OCI-LY3 (cell line): ENCODE measurements around the gene GFRA1.

ENCODE experiments used
- EZH2phosphoT487 ChIP-seq: fragments of 200-600 bp; shearing (Covaris generic); IDR thresholded peaks from 2 replicates; pipeline ENCODE4 v1.6.1; 2018; ENCODE audit warnings: antibody characterized with exemption, mixed run types, low read depth
- TF ChIP-seq, protein P1 (sequence below): fragments of 200-600, 300-600 bp; sonication (generic); IDR thresholded peaks from 2 replicates; pipeline ENCODE4 v1.5.1; 2014; ENCODE audit warnings: antibody characterized with exemption, low read length, low read depth

DNA sequence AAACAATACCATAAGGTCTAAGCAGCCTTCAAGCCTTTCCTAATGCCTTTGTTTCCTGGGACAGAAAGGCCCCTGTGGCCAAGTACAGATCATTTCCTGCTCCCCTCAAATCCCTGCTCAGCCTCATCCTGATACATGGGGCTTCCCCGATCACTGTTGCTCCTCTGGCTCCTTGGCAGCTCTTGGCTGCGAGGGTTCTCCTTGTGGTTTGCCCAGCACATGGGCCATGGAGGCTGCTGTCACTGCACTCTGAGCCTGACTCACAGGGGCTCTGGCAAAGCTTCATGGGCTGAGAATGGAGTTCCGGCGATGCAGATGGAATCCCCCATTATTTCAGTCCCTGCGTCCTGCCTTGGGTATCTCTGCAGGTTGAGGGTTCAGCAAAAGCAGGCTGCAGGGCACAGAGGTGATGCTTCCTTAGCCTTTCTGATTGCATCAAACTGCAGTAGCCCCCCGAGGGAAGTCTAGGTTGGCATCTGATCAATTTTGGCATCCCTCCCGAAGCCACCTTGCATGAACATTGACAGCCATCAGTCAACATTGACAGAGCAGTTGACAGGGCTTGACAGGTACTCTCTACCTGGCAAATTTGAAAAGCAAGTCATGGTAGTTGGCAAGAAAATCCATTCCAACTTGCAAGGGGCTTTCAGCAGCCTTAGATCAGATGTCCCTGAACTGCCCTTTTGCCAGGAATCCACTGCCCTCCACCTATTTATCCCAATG is 168.6 kb downstream of the GFRA1 start:
- TF ChIP-seq, protein P1, sequence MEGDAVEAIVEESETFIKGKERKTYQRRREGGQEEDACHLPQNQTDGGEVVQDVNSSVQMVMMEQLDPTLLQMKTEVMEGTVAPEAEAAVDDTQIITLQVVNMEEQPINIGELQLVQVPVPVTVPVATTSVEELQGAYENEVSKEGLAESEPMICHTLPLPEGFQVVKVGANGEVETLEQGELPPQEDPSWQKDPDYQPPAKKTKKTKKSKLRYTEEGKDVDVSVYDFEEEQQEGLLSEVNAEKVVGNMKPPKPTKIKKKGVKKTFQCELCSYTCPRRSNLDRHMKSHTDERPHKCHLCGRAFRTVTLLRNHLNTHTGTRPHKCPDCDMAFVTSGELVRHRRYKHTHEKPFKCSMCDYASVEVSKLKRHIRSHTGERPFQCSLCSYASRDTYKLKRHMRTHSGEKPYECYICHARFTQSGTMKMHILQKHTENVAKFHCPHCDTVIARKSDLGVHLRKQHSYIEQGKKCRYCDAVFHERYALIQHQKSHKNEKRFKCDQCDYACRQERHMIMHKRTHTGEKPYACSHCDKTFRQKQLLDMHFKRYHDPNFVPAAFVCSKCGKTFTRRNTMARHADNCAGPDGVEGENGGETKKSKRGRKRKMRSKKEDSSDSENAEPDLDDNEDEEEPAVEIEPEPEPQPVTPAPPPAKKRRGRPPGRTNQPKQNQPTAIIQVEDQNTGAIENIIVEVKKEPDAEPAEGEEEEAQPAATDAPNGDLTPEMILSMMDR, result no peak
- no peak for TF ChIP-seq EZH2phosphoT487
